Epithelial cell of umbilical artery (primary cell): ENCODE results near the gene HTR5A. TPM values are rescaled to one million over a fixed set of nuclear protein-coding genes. Genes with fewer than 3 reads are reported as not detected.

Experiments used
- total RNA-seq: library from RNA; depleted of rRNA; stranded (reverse); fragments of >200 nt; gene quantifications from 2 replicates; pipeline ENCODE4 v1.2.3, GENCODE V29; 2014

HTR5A gene
- not detected in 2 replicates for total RNA-seq

GRCh38 chr7:155069992-155070751 is at the start of gene HTR5A:
Gene HTR5A, plus strand, starts transcription at chr7:155070324. Its CDS starts 576 bp downstream, at chr7:155070900.

Other genes with a start within 250 kb of the HTR5A start
- gene PAXIP1, start 67.2 kb upstream of the HTR5A start, total RNA-seq = 6.8 and 8.7 TPM in 2 replicates
- 99.1 and 154 TPM in 2 replicates for gene INSIG1, start 227.6 kb downstream of the HTR5A start, total RNA-seq